DMS53 (cell line): ENCODE data around the gene HTN1.
"Not testable (repeated sequence)": the region's sequence is repeated elsewhere in the genome, so short reads cannot be mapped to it uniquely, and the experiment has no call there.

Experiments
- DNase-seq: peaks from one replicate; lab custom pipeline; 2025; lab: John Stamatoyannopoulos, UW

The HTN1 gene

DNA sequence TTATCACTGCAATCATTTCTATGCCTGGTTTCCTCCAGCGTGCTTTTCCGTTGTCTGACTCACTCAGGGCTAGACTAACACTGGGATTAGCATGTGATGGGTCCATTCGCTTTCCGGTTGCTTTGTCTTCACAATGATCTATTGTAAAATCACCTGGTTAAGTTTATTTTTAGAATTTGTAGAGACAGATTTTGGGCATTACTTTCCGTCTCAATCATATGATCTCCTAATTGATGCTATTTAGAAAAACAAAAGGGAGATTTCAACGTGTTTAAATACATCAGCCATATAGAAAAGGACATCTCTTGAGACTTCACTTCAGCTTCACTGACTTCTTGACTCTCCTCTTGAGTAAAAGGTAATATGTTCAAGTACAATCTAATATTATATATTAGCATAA is at the start of gene HTN1:
TSS of gene HTN1 (plus strand) at position 301 of the 400 bp plus-strand sequence. CDS start 2,639 bp downstream, outside the sequence.
- DNase-seq = not testable (repeated sequence)

DNA sequence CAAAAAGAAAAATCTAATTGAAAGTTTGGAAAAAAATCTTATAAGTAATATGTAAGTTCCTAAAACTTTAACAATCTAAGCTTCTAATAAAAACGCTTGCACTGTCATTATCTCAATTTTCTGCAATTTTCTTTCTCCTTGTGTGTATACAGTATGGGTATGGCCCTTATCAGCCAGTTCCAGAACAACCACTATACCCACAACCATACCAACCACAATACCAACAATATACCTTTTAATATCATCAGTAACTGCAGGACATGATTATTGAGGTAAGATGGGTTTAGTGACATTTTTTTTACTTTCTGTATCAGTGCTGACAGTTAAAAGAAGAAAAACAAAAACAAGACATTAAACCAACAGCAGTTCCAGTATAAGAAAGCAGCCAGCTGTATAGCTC is 49.5 kb upstream of the HTN1 start:
- DNase-seq = no peak

- no peak for DNase-seq
These were observed 47.7 kb upstream of the HTN1 start for GRCh38 chr4:70002507-70002906.

DNA sequence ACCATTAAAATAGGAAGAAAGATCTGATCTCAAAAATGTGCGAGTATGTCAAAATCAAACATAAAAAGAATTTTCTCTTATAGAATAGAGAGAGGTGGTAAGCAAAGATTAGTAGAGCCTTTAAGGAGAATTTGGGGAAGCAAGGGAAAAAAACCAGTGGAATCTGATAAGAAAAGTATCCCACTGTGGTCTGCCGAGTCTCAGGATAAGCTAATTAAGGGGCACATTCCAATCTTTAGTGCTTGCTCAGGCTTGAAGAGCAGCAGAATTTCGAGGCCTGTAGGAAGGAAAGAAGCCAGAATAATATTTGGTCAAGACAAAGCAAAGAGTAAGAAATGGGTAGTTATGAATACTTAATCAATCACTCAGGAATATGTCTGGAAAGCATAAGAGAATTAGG is 41.5 kb upstream of the HTN1 start:
- no peak for DNase-seq

- DNase-seq = not testable (repeated sequence)
These were observed 31.2 kb upstream of the HTN1 start for GRCh38 chr4:70019006-70019405.

DNA sequence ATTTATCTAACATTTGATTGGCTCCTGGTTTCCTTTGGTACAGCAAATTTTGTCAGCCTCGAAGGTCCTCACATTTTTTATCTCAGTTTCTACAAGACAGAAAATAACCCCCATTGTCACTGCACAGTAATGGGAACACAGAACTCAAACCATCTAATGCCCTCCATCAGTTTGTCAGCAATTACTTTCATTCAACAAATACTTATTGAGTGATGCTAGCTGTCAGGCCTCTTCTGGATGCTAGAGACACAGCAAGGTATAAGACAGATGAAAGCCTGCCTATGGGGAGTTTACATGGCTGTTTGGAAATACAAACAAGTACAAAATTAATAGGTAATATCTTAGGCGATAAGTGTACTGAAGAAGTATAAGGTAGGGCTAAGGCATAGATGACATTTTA is 27.0 kb upstream of the HTN1 start:
- no peak for DNase-seq

- DNase-seq = no peak
These were observed 23.2 kb upstream of the HTN1 start for GRCh38 chr4:70027011-70027410.

DNA sequence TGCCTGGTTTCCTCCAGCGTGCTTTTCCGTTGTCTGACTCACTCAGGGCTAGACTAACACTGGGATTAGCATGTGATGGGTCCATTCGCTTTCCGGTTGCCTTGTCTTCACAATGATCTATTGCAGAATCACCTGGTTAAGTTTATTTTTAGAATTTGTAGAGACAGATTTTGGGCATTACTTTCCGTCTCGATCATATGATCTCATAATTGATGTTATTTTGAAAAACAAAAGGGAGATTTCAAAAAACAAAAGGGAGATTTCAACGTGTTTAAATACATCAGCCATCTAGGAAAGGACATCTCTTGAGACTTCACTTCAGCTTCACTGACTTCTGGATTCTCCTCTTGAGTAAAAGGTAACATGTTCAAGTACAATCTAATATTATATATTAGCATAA is 22.1 kb upstream of the HTN1 start, which contains the start of gene HTN3:
TSS of gene HTN3 (plus strand) at position 301 of the 400 bp plus-strand sequence. CDS start 2,282 bp downstream, outside the sequence.
- DNase-seq = not testable (repeated sequence)

- not testable (repeated sequence) for DNase-seq
These were observed 12.7 kb upstream of the HTN1 start for GRCh38 chr4:70037559-70037958.

GRCh38 chr4:70039928-70040327 is 10.3 kb upstream of the HTN1 start:
- not testable (repeated sequence) for DNase-seq

DNA sequence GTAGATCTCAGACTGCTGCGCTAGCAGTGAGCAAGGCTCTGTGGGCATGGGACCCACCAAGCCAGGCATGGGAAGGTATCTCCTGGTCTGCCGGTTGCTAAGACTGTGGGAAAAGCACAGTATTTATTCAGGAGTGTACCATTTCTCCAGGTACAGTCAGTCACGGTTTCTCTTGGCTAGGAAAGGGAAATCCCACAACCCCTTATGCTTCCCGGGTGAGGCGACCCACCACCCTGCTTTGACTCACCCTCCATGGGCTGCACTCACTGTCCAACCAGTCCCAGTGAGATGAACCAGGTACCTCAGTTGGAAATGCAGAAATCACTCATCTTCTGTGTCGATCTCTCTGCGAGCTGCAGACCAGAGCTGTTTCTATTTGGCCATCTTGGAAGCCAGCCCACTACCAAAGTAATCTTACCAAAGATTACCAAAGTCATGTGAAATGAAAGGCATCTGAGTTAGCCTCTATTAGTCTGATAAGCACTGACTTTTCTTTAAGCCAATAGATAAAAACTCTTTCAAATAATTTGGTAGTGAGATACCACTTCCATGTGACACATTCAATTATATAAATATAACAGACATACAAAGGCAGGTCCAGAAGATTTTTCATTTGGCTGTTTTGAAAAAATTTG is 8.5 kb upstream of the HTN1 start:
- DNase-seq = no peak

DNA sequence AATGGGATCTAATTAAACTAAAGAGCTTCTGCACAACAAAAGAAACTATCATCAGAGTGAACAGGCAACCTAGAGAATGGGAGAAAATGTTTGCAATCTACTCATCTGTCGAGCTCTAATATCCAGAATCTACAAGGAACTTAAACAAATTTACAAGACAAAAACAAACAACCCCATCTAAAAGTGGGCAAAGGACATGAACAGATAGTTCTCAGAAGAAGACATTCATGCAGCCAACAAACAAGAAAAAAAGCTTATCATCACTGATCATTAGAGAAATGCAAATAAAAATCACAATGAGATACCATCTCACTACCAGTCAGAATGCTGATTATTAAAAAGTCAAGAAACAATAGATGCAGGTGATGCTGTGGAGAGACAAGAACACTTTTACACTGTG is 6.3 kb downstream of the HTN1 start:
- DNase-seq = not testable (repeated sequence)

DNA sequence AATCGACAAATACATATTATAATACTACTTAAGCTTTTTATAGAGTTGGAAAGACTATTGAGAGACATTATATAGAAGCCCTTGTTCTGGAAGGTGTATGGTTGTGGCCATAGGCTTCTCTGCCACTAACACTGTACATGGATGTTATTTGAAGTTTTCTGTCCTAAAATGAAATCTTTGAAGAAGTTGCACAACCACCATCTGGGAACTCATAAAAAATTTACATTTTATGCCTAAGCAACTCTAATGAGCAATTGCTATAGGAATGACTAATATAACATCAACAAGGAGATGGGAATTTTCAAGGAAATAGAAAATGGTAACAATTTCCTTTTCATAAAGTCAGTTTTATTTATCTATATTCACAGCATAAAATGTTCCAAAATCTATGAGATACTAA is 7.4 kb downstream of the HTN1 start:
- DNase-seq = no peak

DNA sequence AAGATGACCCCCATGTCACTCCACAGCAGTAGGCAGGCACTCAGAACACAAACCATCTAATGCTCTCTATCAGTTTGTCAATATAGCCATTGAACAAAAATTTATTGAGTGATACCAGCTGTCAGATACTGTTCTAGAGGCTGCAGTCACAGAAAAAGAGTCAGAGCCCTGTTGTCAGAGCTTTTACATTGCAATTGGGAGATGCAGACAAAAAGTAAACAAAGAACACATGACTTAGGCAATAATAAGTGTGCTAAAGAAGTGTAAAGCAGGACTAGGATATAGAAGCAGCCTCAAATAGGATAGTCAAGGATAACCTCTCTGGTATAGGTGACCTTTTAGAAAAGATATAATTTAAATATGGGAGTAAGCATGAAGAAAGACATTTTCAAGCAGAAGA is 8.9 kb downstream of the HTN1 start:
- DNase-seq = no peak

- DNase-seq = no peak
These were observed 11.8 kb downstream of the HTN1 start for GRCh38 chr4:70062000-70062399.

DNA sequence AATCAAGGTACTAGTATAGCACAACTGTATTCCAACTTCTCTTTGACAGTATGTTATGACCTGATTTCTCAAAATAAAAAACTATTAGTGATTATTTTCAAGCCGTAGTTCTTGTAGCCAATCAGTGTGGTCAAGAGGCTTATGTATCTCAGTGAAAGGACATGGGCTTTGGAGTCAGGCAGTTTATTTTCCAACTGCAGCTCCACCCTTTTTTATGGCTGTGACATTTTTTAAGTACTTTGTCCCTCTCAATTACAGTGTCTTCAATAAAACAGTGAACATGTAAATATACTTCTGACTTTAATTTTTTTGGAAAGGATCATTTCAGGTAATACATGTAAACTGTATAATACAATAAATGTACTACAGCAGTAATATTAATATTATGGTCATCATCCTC is 30.0 kb downstream of the HTN1 start:
- DNase-seq = no peak

- DNase-seq = no peak
These were observed 49.0 kb downstream of the HTN1 start for GRCh38 chr4:70099206-70099605.
